HepG2 (cell line): ENCODE measurements around the gene CFAP46. TPM values are rescaled to one million over a fixed set of nuclear protein-coding genes. Genes with fewer than 3 reads are reported as not detected.

ENCODE experiments used
- ATAC-seq: fragments of 200-7000 bp; cut with Tn5 transposase; 3 replicates; pipeline ENCODE4 v1.9.1; 2020; ENCODE audit warnings: mild to moderate bottlenecking, moderate library complexity
- BruUV-seq: library from RNA; stranded (reverse); fragments of 400-500 nt; replicated peaks from 2 replicates; lab custom pipeline; 2021; lab: Mats Ljungman, UMichigan
- CTCF ChIA-PET: fragments of 300-600 bp; formaldehyde crosslinking; extraction: SDS; loops from one replicate; lab custom pipeline; 2021; ENCODE audit warnings: low total read pairs, inconsistent platforms, low intra/inter-chr PET ratio; lab: Yijun Ruan, JAX
- POLR2A ChIA-PET: fragments of 350-600 bp; sonication (Branson Sonifier 250); formaldehyde crosslinking; loops from one replicate; lab custom pipeline; 2020; ENCODE audit warnings: antibody characterized with exemption, inconsistent platforms; lab: Yijun Ruan, JAX
- DNase-seq: peaks from one replicate; pipeline ENCODE4 v3.0.0-alpha.2; 2015; ENCODE audit warnings: low spot score
- FAIRE-seq: peaks from 3 replicates; lab custom pipeline; 2011; peaks lifted over from hg19 to GRCh38; lab: Jason Lieb, UNC
- H2AFZ ChIP-seq: one replicate; pipeline ENCODE4 v1.6.1; 2011; ENCODE audit warnings: low read length, inconsistent platforms
- H3K27ac ChIP-seq: fragments of 300-600 bp; 3 replicates; pipeline ENCODE4 v1.8.0; 2011; ENCODE audit warnings: mixed run types, mild to moderate bottlenecking, mixed read lengths, low read length, inconsistent platforms; ENCODE audit not compliant: insufficient read depth; ENCODE audit errors: extremely low read length
- H3K27me3 ChIP-seq, 2 experiments: fragments of 200-600 bp in 1 of 2; 2 replicates in 1 of 2; 3 replicates in 1 of 2; pipeline versions ENCODE4 v1.6.0 to v1.8.0; 2011; ENCODE audit warnings: low read length in 2 of 2, mild to moderate bottlenecking in 2 of 2, moderate library complexity in 2 of 2, inconsistent platforms in 1 of 2; ENCODE audit not compliant: insufficient read depth in 2 of 2, control insufficient read depth in 1 of 2
- H3K36me3 ChIP-seq, 2 experiments: fragments of 200-600 bp in 1 of 2; replicated peaks in 1 of 2; 2 replicates in 1 of 2; 3 replicates in 1 of 2; pipeline versions ENCODE4 v1.5.1 to v1.8.0; 2011; ENCODE audit warnings: low read length in 2 of 2, inconsistent platforms in 1 of 2; ENCODE audit not compliant: insufficient read depth in 2 of 2, control insufficient read depth in 1 of 2
- H3K4me1 ChIP-seq: 2 replicates; pipeline ENCODE4 v1.5.1; 2012; ENCODE audit warnings: low read length, inconsistent platforms; ENCODE audit not compliant: insufficient read depth
- H3K4me2 ChIP-seq: 2 replicates; pipeline ENCODE4 v1.6.0; 2011; ENCODE audit warnings: low read depth, low read length, inconsistent platforms
- H3K4me3 ChIP-seq, 3 experiments: fragments of 200-600 bp in 1 of 3; sonication (generic), shearing (Covaris generic) in 1 of 3; replicated peaks in 1 of 3; 2 replicates each; pipeline ENCODE4 v1.5.1; 2011 to 2016; ENCODE audit warnings: low read length in 3 of 3, inconsistent platforms in 2 of 3, low read depth in 2 of 3, mild to moderate bottlenecking in 2 of 3, control low read depth in 1 of 3, mixed read lengths in 1 of 3; ENCODE audit not compliant: insufficient read depth in 1 of 3
- H3K79me2 ChIP-seq: one replicate; pipeline ENCODE4 v1.6.1; 2011; ENCODE audit warnings: low read length, inconsistent platforms; ENCODE audit not compliant: insufficient read depth
- H3K9ac ChIP-seq: 2 replicates; pipeline ENCODE4 v1.6.0; 2011; ENCODE audit warnings: mild to moderate bottlenecking, low read depth, low read length, inconsistent platforms; ENCODE audit not compliant: insufficient read depth
- H3K9me3 ChIP-seq: 2 replicates; pipeline ENCODE4 v1.5.1; 2012; ENCODE audit warnings: mild to moderate bottlenecking, low read length
- H4K20me1 ChIP-seq: 2 replicates; pipeline ENCODE4 v1.6.0; 2011; ENCODE audit warnings: inconsistent platforms, mild to moderate bottlenecking, low read length, moderate library complexity; ENCODE audit not compliant: insufficient read depth
- FOXK2 ChIP-seq: fragments of 450-650 bp; IDR thresholded peaks from 2 replicates; pipeline ENCODE4 v1.6.1; 2016
- GTF3A ChIP-seq: sonication (generic); formaldehyde crosslinking; conservative IDR thresholded peaks from 2 replicates; pipeline ENCODE4 v1.4.0; 2020; ENCODE audit warnings: mild to moderate bottlenecking, missing genetic modification reagents
- PHB2 ChIP-seq: fragments of 450-650 bp; IDR thresholded peaks from 2 replicates; pipeline ENCODE4 v1.6.1; 2018; ENCODE audit not compliant: partially characterized antibody
- ZFP37 ChIP-seq: sonication (generic); formaldehyde crosslinking; IDR thresholded peaks from 2 replicates; pipeline ENCODE4 v1.4.0; 2020; ENCODE audit warnings: missing genetic modification reagents, borderline replicate concordance
- ZNF160 ChIP-seq: sonication (generic); formaldehyde crosslinking; IDR thresholded peaks from 2 replicates; pipeline ENCODE4 v1.8.0; 2022; ENCODE audit warnings: mild to moderate bottlenecking, inconsistent platforms, missing genetic modification reagents
- ZNF234 ChIP-seq: sonication (generic); formaldehyde crosslinking; conservative IDR thresholded peaks from 2 replicates; pipeline ENCODE4 v1.5.1; 2020; ENCODE audit warnings: mild to moderate bottlenecking, missing genetic modification reagents
- ZNF496 ChIP-seq: sonication (generic); formaldehyde crosslinking; IDR thresholded peaks from 2 replicates; pipeline ENCODE4 v1.8.1; 2023; ENCODE audit warnings: mild to moderate bottlenecking, moderate library complexity, missing genetic modification reagents; ENCODE audit not compliant: insufficient replicate concordance
- ZNF543 ChIP-seq: sonication (generic); formaldehyde crosslinking; IDR thresholded peaks from 2 replicates; pipeline ENCODE4 v1.4.0; 2020; ENCODE audit warnings: mild to moderate bottlenecking, missing genetic modification reagents
- ZNF570 ChIP-seq: sonication (generic); formaldehyde crosslinking; IDR thresholded peaks from 2 replicates; pipeline ENCODE4 v1.4.0; 2020; ENCODE audit warnings: mild to moderate bottlenecking, missing genetic modification reagents, borderline replicate concordance
- ZNF724P ChIP-seq: sonication (generic); formaldehyde crosslinking; IDR thresholded peaks from 2 replicates; pipeline ENCODE4 v1.8.0; 2022; ENCODE audit warnings: missing genetic modification reagents, borderline replicate concordance
- ZNF772 ChIP-seq: sonication (generic); formaldehyde crosslinking; IDR thresholded peaks from 2 replicates; pipeline ENCODE4 v1.5.0; 2020; ENCODE audit warnings: mild to moderate bottlenecking, missing genetic modification reagents
- WGBS: methylation state at CpG from one replicate; pipeline ENCODE4 v1.1.6; 2017; ENCODE audit warnings: low lambda C conversion rate; 5-methylcytosine and 5-hydroxymethylcytosine counted together
- in situ Hi-C: cut with HindIII; loops from 2 replicates; pipeline ENCODE4 v1.10.0; 2017; ENCODE audit warnings: low pct_unique_long_range_greater_than_20kb; ENCODE audit not compliant: extremely low pct_ligation_motif_present
- intact Hi-C: fragments of 100-400 bp; cut with micrococcal nuclease; formaldehyde crosslinking; loops from one replicate; pipeline ENCODE4 v1.10.0; 2022; ENCODE audit not compliant: unreplicated experiment
- polyA plus RNA-seq, 8 experiments: library from polyadenylated mRNA; depleted of rRNA in 3 of 8; stranded (reverse) in 7 of 8; unstranded in 1 of 8; fragments of >200 nt; fragmentation: Illumina TruSeq in 4 of 8; extraction: Trizol in 4 of 8; gene quantifications; 2 replicates each; pipeline versions ENCODE4 v1.2.1 to v1.2.3, GENCODE V29; 2011 to 2016; ENCODE audit warnings: low read depth in 4 of 8, missing spikeins in 1 of 8, mixed read lengths in 1 of 8; ENCODE audit not compliant: insufficient read depth in 1 of 8
- total RNA-seq, 5 experiments: library from RNA; depleted of rRNA; stranded (reverse); fragments of >200 nt; fragmentation: Illumina TruSeq; extraction: Trizol; gene quantifications; 2 replicates each; pipeline ENCODE4 v1.2.3, GENCODE V29; 2016; ENCODE audit warnings: low read depth in 1 of 5
- TF ChIP-seq, protein P1 (sequence below), 2 experiments: fragments of 450-650 bp in 1 of 2; sonication (generic) in 1 of 2; formaldehyde crosslinking in 1 of 2; IDR thresholded peaks; 2 replicates each; pipeline versions ENCODE4 v1.6.1 to v1.8.0; 2016 to 2022; ENCODE audit warnings: antibody characterized with exemption in 1 of 2, mild to moderate bottlenecking in 1 of 2, missing genetic modification reagents in 1 of 2
- TF ChIP-seq, protein P2 (sequence below): sonication (generic); formaldehyde crosslinking; IDR thresholded peaks from 2 replicates; pipeline ENCODE4 v1.4.0; 2020; ENCODE audit warnings: mild to moderate bottlenecking, missing genetic modification reagents

CFAP46 gene
- total and polyA plus RNA-seq, 2 of the 13 experiments (the other 11 are each of a cell fraction or from before 2014, with no cell fraction given) = 0.24 to 0.84 TPM

DNA sequence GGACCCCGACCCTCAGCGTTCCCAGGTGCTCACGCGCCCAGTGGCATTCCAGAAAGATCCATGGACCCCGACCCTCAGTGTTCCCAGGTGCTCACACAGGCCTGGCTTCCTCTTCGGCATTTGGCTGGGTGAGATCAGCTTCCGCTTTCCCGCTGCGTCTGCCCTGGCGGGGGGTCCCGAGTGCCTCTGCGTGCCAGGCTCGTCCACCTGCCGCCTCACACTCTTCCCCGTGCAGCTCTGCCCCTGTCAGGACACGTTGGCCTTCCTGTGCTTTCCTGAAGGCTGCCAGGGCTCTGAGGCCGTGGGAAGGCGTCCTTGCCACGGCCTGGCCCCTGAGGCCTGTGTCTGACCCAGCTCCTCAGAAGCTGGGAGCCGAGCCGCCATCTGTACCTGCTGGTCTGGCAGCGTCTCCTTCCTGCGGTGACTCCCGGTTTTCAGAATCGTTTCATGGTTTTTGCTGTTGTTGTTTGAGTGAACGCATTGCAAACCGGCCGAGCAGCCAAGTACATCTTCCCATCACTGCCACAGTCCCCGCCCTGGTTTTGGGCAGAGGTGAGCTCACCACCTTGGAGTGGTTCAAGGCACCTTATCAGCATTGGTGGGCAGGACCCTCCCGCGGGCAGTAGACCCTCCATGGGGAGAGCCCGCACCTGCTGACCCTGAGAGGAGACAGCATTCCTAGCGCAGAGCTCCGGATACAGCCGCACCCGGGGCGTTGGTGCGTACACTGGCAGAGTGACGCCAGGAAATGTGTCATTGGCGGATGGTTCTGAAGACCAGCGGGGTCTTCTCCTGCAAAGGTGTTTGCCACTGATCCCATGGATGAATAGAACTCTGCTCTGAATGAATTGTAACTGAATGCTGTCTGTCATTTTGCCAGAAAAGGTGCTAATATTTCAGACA lies 173.8 kb downstream of the CFAP46 start:
- H3K4me3 ChIP-seq = no peak overlapping the region
- CTCF ChIA-PET = no interaction called here
- no peaks in the 10 kb centered on the region for H3K9me3 ChIP-seq
- in situ Hi-C loops = no loop called here
- intact Hi-C loops = no loop called here
- H3K36me3 ChIP-seq = no peaks in the 10 kb centered on the region
- H2AFZ ChIP-seq = no peak overlapping the region
- no TSS peak for BruUV-seq
- no peak overlapping the region for H3K4me2 ChIP-seq
- POLR2A ChIA-PET = no interaction called here
- H3K9ac ChIP-seq = no peak overlapping the region
- no peaks in the 10 kb centered on the region for H3K27me3 ChIP-seq
- no peak overlapping the region for H3K27ac ChIP-seq
- H3K79me2 ChIP-seq = no peaks in the 10 kb centered on the region
- FAIRE-seq (no peak), ATAC-seq (no peak), DNase-seq (no peak)
- H4K20me1 ChIP-seq = no peaks in the 10 kb centered on the region
- 96% methylated on average over 33 of the region's 41 CpGs for WGBS
- peaks cover 2% of the 10 kb centered on the region for H3K4me1 ChIP-seq
- TF ChIP-seq ZNF496 (CRISPR knock-in tag) (no peak), ZNF160 (CRISPR knock-in tag) (no peak), FOXK2 (no peak), ZNF772 (CRISPR knock-in tag) (no peak), ZNF543 (no peak), GTF3A (CRISPR knock-in tag) (no peak), ZNF724P (CRISPR knock-in tag) (no peak), PHB2 (no peak), ZNF570 (CRISPR knock-in tag) (no peak), ZNF234 (CRISPR knock-in tag) (no peak), ZFP37 (no peak)
- TF ChIP-seq, protein P1, sequence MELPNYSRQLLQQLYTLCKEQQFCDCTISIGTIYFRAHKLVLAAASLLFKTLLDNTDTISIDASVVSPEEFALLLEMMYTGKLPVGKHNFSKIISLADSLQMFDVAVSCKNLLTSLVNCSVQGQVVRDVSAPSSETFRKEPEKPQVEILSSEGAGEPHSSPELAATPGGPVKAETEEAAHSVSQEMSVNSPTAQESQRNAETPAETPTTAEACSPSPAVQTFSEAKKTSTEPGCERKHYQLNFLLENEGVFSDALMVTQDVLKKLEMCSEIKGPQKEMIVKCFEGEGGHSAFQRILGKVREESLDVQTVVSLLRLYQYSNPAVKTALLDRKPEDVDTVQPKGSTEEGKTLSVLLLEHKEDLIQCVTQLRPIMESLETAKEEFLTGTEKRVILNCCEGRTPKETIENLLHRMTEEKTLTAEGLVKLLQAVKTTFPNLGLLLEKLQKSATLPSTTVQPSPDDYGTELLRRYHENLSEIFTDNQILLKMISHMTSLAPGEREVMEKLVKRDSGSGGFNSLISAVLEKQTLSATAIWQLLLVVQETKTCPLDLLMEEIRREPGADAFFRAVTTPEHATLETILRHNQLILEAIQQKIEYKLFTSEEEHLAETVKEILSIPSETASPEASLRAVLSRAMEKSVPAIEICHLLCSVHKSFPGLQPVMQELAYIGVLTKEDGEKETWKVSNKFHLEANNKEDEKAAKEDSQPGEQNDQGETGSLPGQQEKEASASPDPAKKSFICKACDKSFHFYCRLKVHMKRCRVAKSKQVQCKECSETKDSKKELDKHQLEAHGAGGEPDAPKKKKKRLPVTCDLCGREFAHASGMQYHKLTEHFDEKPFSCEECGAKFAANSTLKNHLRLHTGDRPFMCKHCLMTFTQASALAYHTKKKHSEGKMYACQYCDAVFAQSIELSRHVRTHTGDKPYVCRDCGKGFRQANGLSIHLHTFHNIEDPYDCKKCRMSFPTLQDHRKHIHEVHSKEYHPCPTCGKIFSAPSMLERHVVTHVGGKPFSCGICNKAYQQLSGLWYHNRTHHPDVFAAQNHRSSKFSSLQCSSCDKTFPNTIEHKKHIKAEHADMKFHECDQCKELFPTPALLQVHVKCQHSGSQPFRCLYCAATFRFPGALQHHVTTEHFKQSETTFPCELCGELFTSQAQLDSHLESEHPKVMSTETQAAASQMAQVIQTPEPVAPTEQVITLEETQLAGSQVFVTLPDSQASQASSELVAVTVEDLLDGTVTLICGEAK (IDR thresholded peaks at IDR 0.05) = no peak
- TF ChIP-seq, protein P1 (CRISPR knock-in tag; IDR thresholded peaks at IDR 0.05) = no peak
- TF ChIP-seq, protein P2, sequence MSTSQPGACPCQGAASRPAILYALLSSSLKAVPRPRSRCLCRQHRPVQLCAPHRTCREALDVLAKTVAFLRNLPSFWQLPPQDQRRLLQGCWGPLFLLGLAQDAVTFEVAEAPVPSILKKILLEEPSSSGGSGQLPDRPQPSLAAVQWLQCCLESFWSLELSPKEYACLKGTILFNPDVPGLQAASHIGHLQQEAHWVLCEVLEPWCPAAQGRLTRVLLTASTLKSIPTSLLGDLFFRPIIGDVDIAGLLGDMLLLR (CRISPR knock-in tag) = no peak
